GM19328 (cell line): ENCODE measurements around the gene RBSN.

ENCODE experiments used
- ATAC-seq: cut with Tn5 transposase; IDR thresholded peaks from one replicate; pipeline ENCODE4 v1.9.1; 2021; ENCODE audit warnings: mild to moderate bottlenecking, moderate library complexity; ENCODE audit not compliant: unreplicated experiment

RBSN gene

GRCh38 chr3:15023719-15024118 lies 75.2 kb downstream of the RBSN start:
- no peak for ATAC-seq

- no peak for ATAC-seq
Measured at GRCh38 chr3:15023249-15023648, 75.7 kb downstream of the RBSN start.
